GM12801 (cell line): ENCODE data around the gene CSF2.

ENCODE experiments used
- TF ChIP-seq, protein P1 (sequence below): IDR thresholded peaks from one replicate; pipeline ENCODE4 v1.5.1; 2011; ENCODE audit warnings: control low read depth; ENCODE audit not compliant: insufficient read length; ENCODE audit errors: extremely low read depth

CSF2 gene

DNA sequence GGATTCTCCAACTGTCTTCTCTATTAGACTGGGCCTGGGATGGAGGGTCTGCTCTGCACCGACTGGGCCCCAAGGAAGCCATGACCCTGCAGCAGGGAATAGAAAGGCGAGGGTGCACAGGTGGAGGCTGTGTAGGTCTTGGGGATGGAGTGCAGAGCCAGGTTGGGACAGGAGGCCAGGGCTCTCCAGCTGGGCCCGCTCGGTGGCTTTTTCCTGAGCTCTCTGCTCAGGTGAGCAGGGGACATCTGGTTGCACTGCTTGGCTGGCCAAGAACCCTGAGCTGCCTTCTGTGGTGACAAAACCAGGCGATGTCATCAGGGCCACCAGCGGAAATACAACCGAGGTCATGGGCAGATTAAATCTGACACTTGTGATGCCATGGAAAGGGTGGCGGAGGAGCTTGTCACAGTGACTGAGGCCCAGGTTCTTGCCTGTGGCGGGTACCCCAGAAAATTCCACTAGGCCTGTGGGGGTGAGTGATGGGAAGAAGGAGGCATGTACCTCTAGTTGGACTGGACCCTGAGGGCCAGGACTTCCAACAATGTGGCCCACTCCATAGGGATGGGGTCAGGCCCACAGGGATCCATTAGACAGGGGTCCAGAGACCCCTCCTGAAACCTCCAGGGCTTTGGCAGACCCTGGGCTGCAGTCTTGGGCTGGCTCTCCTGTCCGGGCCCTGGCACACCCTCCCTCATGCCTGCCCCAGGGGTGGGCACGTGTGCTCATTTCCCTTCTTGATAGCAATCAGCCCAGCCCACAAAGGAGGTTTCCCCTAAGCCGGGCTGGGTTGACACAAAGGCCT, 17.6 kb upstream of the CSF2 start:
- TF ChIP-seq, protein P1, sequence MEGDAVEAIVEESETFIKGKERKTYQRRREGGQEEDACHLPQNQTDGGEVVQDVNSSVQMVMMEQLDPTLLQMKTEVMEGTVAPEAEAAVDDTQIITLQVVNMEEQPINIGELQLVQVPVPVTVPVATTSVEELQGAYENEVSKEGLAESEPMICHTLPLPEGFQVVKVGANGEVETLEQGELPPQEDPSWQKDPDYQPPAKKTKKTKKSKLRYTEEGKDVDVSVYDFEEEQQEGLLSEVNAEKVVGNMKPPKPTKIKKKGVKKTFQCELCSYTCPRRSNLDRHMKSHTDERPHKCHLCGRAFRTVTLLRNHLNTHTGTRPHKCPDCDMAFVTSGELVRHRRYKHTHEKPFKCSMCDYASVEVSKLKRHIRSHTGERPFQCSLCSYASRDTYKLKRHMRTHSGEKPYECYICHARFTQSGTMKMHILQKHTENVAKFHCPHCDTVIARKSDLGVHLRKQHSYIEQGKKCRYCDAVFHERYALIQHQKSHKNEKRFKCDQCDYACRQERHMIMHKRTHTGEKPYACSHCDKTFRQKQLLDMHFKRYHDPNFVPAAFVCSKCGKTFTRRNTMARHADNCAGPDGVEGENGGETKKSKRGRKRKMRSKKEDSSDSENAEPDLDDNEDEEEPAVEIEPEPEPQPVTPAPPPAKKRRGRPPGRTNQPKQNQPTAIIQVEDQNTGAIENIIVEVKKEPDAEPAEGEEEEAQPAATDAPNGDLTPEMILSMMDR = no peak

GRCh38 chr5:132056610-132057497, 16.7 kb upstream of the CSF2 start:
- TF ChIP-seq, protein P1 = no peak

DNA sequence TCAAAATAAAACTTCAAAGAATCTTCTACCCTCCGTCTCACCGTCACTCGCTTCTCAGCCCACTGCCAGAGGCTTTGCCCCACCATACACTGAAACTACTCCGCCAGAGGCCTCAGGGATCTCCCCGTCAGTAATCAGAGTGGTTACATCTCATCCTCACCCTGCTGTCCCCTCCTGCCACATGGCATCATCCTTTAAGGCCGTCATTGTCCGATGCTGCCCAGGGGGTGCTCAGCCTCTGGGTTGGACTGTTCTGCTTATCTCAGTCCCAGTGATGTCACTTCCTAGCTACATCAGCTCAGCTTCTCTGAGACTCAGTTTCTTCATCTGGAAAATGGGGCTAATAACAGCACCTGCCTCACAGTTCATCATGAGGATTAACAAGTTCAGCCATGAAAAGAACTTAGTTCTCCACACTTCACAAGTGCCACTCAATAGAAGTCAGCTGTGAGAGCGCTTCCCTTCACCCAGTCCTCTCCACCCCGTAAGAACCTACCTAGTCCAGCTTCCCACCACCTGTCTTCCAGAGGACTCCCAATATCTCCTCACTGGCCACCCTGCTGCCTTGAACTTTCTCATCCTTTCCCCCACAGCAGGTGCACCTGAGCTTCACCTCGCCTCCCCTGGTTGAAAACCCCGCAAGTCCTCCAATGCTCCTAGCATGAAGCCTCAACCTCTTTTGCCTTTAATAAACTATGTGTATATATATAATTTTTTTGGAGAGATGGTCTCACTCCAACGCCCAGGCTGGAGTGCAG, 15.9 kb upstream of the CSF2 start:
- TF ChIP-seq, protein P1 = no peak

DNA sequence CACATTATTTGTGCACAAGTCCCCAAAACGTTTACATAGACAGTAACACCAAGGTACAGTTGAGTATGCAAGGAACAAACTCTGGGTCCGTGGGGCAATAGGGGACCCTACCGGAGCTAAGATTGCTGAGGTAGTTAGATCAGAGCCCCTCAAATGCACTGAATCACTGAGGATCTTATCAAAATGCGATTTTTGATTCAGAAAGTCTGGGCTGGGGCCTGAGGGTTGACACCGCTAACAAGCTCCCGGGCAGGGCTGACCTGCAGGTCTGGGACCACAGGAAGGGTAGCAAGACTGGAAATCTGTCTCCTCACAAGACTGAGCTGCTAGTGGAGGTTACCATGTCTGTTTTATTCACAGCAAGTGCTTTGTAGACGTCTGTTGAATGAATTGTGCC, 14.9 kb upstream of the CSF2 start:
- TF ChIP-seq, protein P1 = no peak

- TF ChIP-seq, protein P1 = no peak
Measured at GRCh38 chr5:132059043-132059695, 14.4 kb upstream of the CSF2 start.

- TF ChIP-seq, protein P1 = no peak
Measured at GRCh38 chr5:132059696-132060500, 13.7 kb upstream of the CSF2 start.
